ENCODE data around the gene HNRNPA1. TPM values are rescaled to one million over a fixed set of nuclear protein-coding genes. Genes with fewer than 3 reads are reported as not detected.

HNRNPA1 gene
- total and polyA plus RNA-seq, 9 of the 15 experiments (the other 6 are each of a cell fraction or from before 2014, with no cell fraction given), result 1,166 to 2,703 (median 1,815) TPM

DNA sequence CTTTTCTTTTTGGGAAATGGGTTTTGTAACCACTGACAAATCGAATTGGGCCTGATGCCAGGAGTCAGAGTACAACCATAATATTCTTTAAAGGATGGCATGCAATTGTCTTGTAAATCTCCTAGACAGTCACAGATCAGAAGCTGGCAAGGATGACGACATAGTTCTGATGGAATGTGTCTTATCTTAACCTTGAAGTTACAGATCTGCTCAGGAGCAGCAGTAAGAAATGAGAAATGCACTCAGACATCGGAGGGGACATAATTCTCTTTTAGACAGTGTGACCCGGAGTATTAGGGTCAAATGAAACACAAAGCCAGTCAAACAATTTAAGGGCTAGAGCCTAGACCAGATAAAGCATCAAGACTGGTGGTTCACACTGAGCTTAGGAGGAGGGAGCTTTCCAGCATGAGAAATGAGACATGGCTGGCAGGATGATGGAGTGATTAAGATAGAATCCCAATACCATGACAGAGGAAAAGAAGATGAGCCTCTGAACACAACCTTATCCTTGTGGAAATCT, 18.1 kb upstream of the HNRNPA1 start (continued):
- no peak for TF ChIP-seq MEF2D (tag; conservative IDR thresholded peaks at IDR 0.05; ENCODE audit: low read depth)
- no peak for TF ChIP-seq GABPB1 (CRISPR knock-in tag; IDR thresholded peaks at IDR 0.05)
- TF ChIP-seq, protein P1, sequence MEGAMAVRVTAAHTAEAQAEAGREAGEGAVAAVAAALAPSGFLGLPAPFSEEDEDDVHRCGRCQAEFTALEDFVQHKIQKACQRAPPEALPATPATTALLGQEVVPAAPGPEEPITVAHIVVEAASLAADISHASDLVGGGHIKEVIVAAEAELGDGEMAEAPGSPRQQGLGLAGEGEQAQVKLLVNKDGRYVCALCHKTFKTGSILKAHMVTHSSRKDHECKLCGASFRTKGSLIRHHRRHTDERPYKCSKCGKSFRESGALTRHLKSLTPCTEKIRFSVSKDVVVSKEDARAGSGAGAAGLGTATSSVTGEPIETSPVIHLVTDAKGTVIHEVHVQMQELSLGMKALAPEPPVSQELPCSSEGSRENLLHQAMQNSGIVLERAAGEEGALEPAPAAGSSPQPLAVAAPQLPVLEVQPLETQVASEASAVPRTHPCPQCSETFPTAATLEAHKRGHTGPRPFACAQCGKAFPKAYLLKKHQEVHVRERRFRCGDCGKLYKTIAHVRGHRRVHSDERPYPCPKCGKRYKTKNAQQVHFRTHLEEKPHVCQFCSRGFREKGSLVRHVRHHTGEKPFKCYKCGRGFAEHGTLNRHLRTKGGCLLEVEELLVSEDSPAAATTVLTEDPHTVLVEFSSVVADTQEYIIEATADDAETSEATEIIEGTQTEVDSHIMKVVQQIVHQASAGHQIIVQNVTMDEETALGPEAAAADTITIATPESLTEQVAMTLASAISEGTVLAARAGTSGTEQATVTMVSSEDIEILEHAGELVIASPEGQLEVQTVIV (CRISPR knock-in tag; IDR thresholded peaks at IDR 0.05; ENCODE audit: borderline replicate concordance), result no peak
- TF ChIP-seq FIP1L1 (IDR thresholded peaks at IDR 0.05; ENCODE audit: low read depth, low read length, poor library complexity, severe bottlenecking), result no peak
- TF ChIP-seq, protein P2, sequence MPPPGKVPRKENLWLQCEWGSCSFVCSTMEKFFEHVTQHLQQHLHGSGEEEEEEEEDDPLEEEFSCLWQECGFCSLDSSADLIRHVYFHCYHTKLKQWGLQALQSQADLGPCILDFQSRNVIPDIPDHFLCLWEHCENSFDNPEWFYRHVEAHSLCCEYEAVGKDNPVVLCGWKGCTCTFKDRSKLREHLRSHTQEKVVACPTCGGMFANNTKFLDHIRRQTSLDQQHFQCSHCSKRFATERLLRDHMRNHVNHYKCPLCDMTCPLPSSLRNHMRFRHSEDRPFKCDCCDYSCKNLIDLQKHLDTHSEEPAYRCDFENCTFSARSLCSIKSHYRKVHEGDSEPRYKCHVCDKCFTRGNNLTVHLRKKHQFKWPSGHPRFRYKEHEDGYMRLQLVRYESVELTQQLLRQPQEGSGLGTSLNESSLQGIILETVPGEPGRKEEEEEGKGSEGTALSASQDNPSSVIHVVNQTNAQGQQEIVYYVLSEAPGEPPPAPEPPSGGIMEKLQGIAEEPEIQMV (tag; conservative IDR thresholded peaks at IDR 0.05; ENCODE audit: low read depth), result no peak
- no peak for TF ChIP-seq PML (IDR thresholded peaks at IDR 0.05; ENCODE audit: low read length)
- no peak for TF ChIP-seq THRAP3 (IDR thresholded peaks at IDR 0.05; ENCODE audit: borderline replicate concordance)
- no peak for TF ChIP-seq GABPB2 (CRISPR knock-in tag; conservative IDR thresholded peaks at IDR 0.05)
- TF ChIP-seq SP1 (CRISPR knock-in tag; IDR thresholded peaks at IDR 0.05), result 0 out of 2 replicates have a peak, but pooled peaks have one; percentile 19
- peak; percentile 80 for TF ChIP-seq SMARCA4 (IDR thresholded peaks at IDR 0.05)
- TF ChIP-seq RAD51 (IDR thresholded peaks at IDR 0.05; ENCODE audit: borderline replicate concordance, low read depth), result no peak
- TF ChIP-seq CEBPZ (IDR thresholded peaks at IDR 0.05; ENCODE audit: borderline replicate concordance, low read depth, low read length), result no peak
- TF ChIP-seq ATF1 (CRISPR knock-in tag; IDR thresholded peaks at IDR 0.05), result no peak
- peak; percentile 82 for TF ChIP-seq ATF1 (tag; IDR thresholded peaks at IDR 0.05)
- peak; percentile 57 for TF ChIP-seq MTA3 (IDR thresholded peaks at IDR 0.05; ENCODE audit: borderline replicate concordance)
- TF ChIP-seq POLR2G (IDR thresholded peaks at IDR 0.05; ENCODE audit: low read depth, low read length), result no peak
- TF ChIP-seq DPF2 (IDR thresholded peaks at IDR 0.05), result peak; percentile 87
- TF ChIP-seq ZBTB8A (IDR thresholded peaks at IDR 0.05; ENCODE audit: partially characterized antibody), result no peak
- no peak for TF ChIP-seq ZNF445 (CRISPR knock-in tag; IDR thresholded peaks at IDR 0.05; ENCODE audit: low read depth)
- no peak for TF ChIP-seq ZNF280A (IDR thresholded peaks at IDR 0.05; ENCODE audit: low read depth, partially characterized antibody)
- peak; percentile 67 for TF ChIP-seq NCOR1 (IDR thresholded peaks at IDR 0.05)
- TF ChIP-seq HNRNPL (IDR thresholded peaks at IDR 0.05; ENCODE audit: low read depth, low read length), result no peak

All from K562 (cell line).